HepG2 (cell line): Measurements from ENCODE around the gene DRD1. TPM values are rescaled to one million over a fixed set of nuclear protein-coding genes. Genes with fewer than 3 reads are reported as not detected.

Experiments used
- ATAC-seq: fragments of 200-7000 bp; cut with Tn5 transposase; 3 replicates; pipeline ENCODE4 v1.9.1; 2020; ENCODE audit warnings: mild to moderate bottlenecking, moderate library complexity
- BruUV-seq: library from RNA; stranded (reverse); fragments of 400-500 nt; replicated peaks from 2 replicates; lab custom pipeline; 2021; lab: Mats Ljungman, UMichigan
- CTCF ChIA-PET: fragments of 300-600 bp; formaldehyde crosslinking; extraction: SDS; loops from one replicate; lab custom pipeline; 2021; ENCODE audit warnings: low total read pairs, inconsistent platforms, low intra/inter-chr PET ratio; lab: Yijun Ruan, JAX
- POLR2A ChIA-PET: fragments of 350-600 bp; sonication (Branson Sonifier 250); formaldehyde crosslinking; loops from one replicate; lab custom pipeline; 2020; ENCODE audit warnings: antibody characterized with exemption, inconsistent platforms; lab: Yijun Ruan, JAX
- DNase-seq: peaks from one replicate; pipeline ENCODE4 v3.0.0-alpha.2; 2015; ENCODE audit warnings: low spot score
- FAIRE-seq: peaks from 3 replicates; lab custom pipeline; 2011; peaks lifted over from hg19 to GRCh38; lab: Jason Lieb, UNC
- H2AFZ ChIP-seq: one replicate; pipeline ENCODE4 v1.6.1; 2011; ENCODE audit warnings: low read length, inconsistent platforms
- H3K27ac ChIP-seq: fragments of 300-600 bp; 3 replicates; pipeline ENCODE4 v1.8.0; 2011; ENCODE audit warnings: mixed run types, mild to moderate bottlenecking, mixed read lengths, low read length, inconsistent platforms; ENCODE audit not compliant: insufficient read depth; ENCODE audit errors: extremely low read length
- H3K27me3 ChIP-seq, 2 experiments: fragments of 200-600 bp in 1 of 2; 2 replicates in 1 of 2; 3 replicates in 1 of 2; pipeline versions ENCODE4 v1.6.0 to v1.8.0; 2011; ENCODE audit warnings: low read length in 2 of 2, mild to moderate bottlenecking in 2 of 2, moderate library complexity in 2 of 2, inconsistent platforms in 1 of 2; ENCODE audit not compliant: insufficient read depth in 2 of 2, control insufficient read depth in 1 of 2
- H3K36me3 ChIP-seq, 2 experiments: fragments of 200-600 bp in 1 of 2; replicated peaks in 1 of 2; 2 replicates in 1 of 2; 3 replicates in 1 of 2; pipeline versions ENCODE4 v1.5.1 to v1.8.0; 2011; ENCODE audit warnings: low read length in 2 of 2, inconsistent platforms in 1 of 2; ENCODE audit not compliant: insufficient read depth in 2 of 2, control insufficient read depth in 1 of 2
- H3K4me1 ChIP-seq: 2 replicates; pipeline ENCODE4 v1.5.1; 2012; ENCODE audit warnings: low read length, inconsistent platforms; ENCODE audit not compliant: insufficient read depth
- H3K4me2 ChIP-seq: 2 replicates; pipeline ENCODE4 v1.6.0; 2011; ENCODE audit warnings: low read depth, low read length, inconsistent platforms
- H3K4me3 ChIP-seq, 3 experiments: fragments of 200-600 bp in 1 of 3; sonication (generic), shearing (Covaris generic) in 1 of 3; replicated peaks in 1 of 3; 2 replicates each; pipeline ENCODE4 v1.5.1; 2011 to 2016; ENCODE audit warnings: low read length in 3 of 3, inconsistent platforms in 2 of 3, low read depth in 2 of 3, mild to moderate bottlenecking in 2 of 3, control low read depth in 1 of 3, mixed read lengths in 1 of 3; ENCODE audit not compliant: insufficient read depth in 1 of 3
- H3K79me2 ChIP-seq: one replicate; pipeline ENCODE4 v1.6.1; 2011; ENCODE audit warnings: low read length, inconsistent platforms; ENCODE audit not compliant: insufficient read depth
- H3K9ac ChIP-seq: 2 replicates; pipeline ENCODE4 v1.6.0; 2011; ENCODE audit warnings: mild to moderate bottlenecking, low read depth, low read length, inconsistent platforms; ENCODE audit not compliant: insufficient read depth
- H3K9me3 ChIP-seq: 2 replicates; pipeline ENCODE4 v1.5.1; 2012; ENCODE audit warnings: mild to moderate bottlenecking, low read length
- H4K20me1 ChIP-seq: 2 replicates; pipeline ENCODE4 v1.6.0; 2011; ENCODE audit warnings: inconsistent platforms, mild to moderate bottlenecking, low read length, moderate library complexity; ENCODE audit not compliant: insufficient read depth
- AGO2 ChIP-seq: fragments of 200-400 bp; formaldehyde crosslinking; optimal IDR thresholded peaks from 2 replicates; pipeline ENCODE3; 2017; ENCODE audit warnings: mild to moderate bottlenecking, low read depth, low read length, moderate library complexity
- BORCS8-MEF2B ChIP-seq: sonication (generic); formaldehyde crosslinking; IDR thresholded peaks from 2 replicates; pipeline ENCODE4 v1.8.0; 2022; ENCODE audit warnings: mild to moderate bottlenecking, missing genetic modification reagents
- NKX3-1 ChIP-seq: sonication (generic); formaldehyde crosslinking; IDR thresholded peaks from 2 replicates; pipeline ENCODE4 v1.5.0; 2020; ENCODE audit warnings: missing genetic modification reagents
- NR1H2 ChIP-seq: sonication (generic); formaldehyde crosslinking; IDR thresholded peaks from 2 replicates; pipeline ENCODE4 v1.8.1; 2022; ENCODE audit warnings: low read depth, missing genetic modification reagents, borderline replicate concordance
- PRDM4 ChIP-seq: sonication (generic); formaldehyde crosslinking; IDR thresholded peaks from 2 replicates; pipeline ENCODE4 v1.9.0; 2021; ENCODE audit warnings: missing genetic modification reagents, borderline replicate concordance
- SPEN ChIP-seq: sonication (generic); formaldehyde crosslinking; IDR thresholded peaks from 2 replicates; pipeline ENCODE4 v1.5.1; 2020; ENCODE audit warnings: low read depth, mild to moderate bottlenecking, missing genetic modification reagents
- ZNF687 ChIP-seq: sonication (generic); formaldehyde crosslinking; IDR thresholded peaks from 2 replicates; pipeline ENCODE4 v1.5.1; 2020; ENCODE audit warnings: mild to moderate bottlenecking, missing genetic modification reagents, moderate library complexity
- ZNF781 ChIP-seq: sonication (generic); formaldehyde crosslinking; IDR thresholded peaks from 2 replicates; pipeline ENCODE4 v1.5.1; 2020; ENCODE audit warnings: borderline replicate concordance, mild to moderate bottlenecking, missing genetic modification reagents; ENCODE audit errors: not compliant biosample characterization
- WGBS: methylation state at CpG from one replicate; pipeline ENCODE4 v1.1.6; 2017; ENCODE audit warnings: low lambda C conversion rate; 5-methylcytosine and 5-hydroxymethylcytosine counted together
- in situ Hi-C: cut with HindIII; loops from 2 replicates; pipeline ENCODE4 v1.10.0; 2017; ENCODE audit warnings: low pct_unique_long_range_greater_than_20kb; ENCODE audit not compliant: extremely low pct_ligation_motif_present
- intact Hi-C: fragments of 100-400 bp; cut with micrococcal nuclease; formaldehyde crosslinking; loops from one replicate; pipeline ENCODE4 v1.10.0; 2022; ENCODE audit not compliant: unreplicated experiment
- polyA plus RNA-seq, 8 experiments: library from polyadenylated mRNA; depleted of rRNA in 3 of 8; stranded (reverse) in 7 of 8; unstranded in 1 of 8; fragments of >200 nt; fragmentation: Illumina TruSeq in 4 of 8; extraction: Trizol in 4 of 8; gene quantifications; 2 replicates each; pipeline versions ENCODE4 v1.2.1 to v1.2.3, GENCODE V29; 2011 to 2016; ENCODE audit warnings: low read depth in 4 of 8, missing spikeins in 1 of 8, mixed read lengths in 1 of 8; ENCODE audit not compliant: insufficient read depth in 1 of 8
- total RNA-seq, 5 experiments: library from RNA; depleted of rRNA; stranded (reverse); fragments of >200 nt; fragmentation: Illumina TruSeq; extraction: Trizol; gene quantifications; 2 replicates each; pipeline ENCODE4 v1.2.3, GENCODE V29; 2016; ENCODE audit warnings: low read depth in 1 of 5
- TF ChIP-seq, protein P1 (sequence below): sonication (generic); formaldehyde crosslinking; IDR thresholded peaks from 2 replicates; pipeline ENCODE4 v1.5.1; 2020; ENCODE audit warnings: missing genetic modification reagents, mild to moderate bottlenecking, borderline replicate concordance
- TF ChIP-seq, protein P2 (sequence below): sonication (generic); formaldehyde crosslinking; IDR thresholded peaks from 2 replicates; pipeline ENCODE4 v1.9.0; 2022; ENCODE audit warnings: missing genetic modification reagents, mild to moderate bottlenecking, borderline replicate concordance
- TF ChIP-seq, protein P3 (sequence below): sonication (generic); formaldehyde crosslinking; IDR thresholded peaks from 2 replicates; pipeline ENCODE4 v1.4.0; 2020; ENCODE audit warnings: mild to moderate bottlenecking, missing genetic modification reagents

Gene DRD1
- total and polyA plus RNA-seq, 2 of the 13 experiments (the other 11 are each of a cell fraction or from before 2014, with no cell fraction given), result not detected

GRCh38 chr5:175484829-175485228, 40.8 kb upstream of the DRD1 start (continued):
- TF ChIP-seq, protein P1, sequence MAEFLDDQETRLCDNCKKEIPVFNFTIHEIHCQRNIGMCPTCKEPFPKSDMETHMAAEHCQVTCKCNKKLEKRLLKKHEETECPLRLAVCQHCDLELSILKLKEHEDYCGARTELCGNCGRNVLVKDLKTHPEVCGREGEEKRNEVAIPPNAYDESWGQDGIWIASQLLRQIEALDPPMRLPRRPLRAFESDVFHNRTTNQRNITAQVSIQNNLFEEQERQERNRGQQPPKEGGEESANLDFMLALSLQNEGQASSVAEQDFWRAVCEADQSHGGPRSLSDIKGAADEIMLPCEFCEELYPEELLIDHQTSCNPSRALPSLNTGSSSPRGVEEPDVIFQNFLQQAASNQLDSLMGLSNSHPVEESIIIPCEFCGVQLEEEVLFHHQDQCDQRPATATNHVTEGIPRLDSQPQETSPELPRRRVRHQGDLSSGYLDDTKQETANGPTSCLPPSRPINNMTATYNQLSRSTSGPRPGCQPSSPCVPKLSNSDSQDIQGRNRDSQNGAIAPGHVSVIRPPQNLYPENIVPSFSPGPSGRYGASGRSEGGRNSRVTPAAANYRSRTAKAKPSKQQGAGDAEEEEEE (CRISPR knock-in tag), result no peak

DNA sequence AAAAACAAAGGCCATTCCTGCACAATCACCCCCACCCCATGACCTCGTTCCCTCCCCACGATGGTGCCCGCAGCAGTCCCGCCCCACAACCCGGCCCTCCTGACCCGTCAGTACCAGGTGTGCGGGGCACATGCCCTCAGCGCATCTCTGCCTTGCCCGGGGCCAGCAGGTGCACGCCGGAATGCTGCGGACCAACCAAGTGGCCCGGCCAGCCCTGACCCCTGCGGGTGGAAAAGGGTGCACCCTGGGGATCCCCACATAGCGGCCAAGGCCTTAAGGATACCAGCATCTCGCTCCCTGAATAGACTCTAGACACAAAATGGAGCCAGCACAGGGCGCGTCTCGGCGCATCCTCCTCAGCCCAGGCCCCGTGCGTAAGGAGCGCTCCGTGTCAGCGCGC, 40.3 kb upstream of the DRD1 start:
- no peak overlapping the region for H3K4me3 ChIP-seq
- H3K4me1 ChIP-seq, result peaks cover 28% of the 10 kb centered on the region
- H3K27ac ChIP-seq, result no peak overlapping the region
- H3K27me3 ChIP-seq, result no peaks in the 10 kb centered on the region; a peak in 1 of 5 replicates
- BruUV-seq, result no TSS peak
- peaks cover 32 to 69% of the 10 kb centered on the region in 2 experiments for H3K36me3 ChIP-seq
- intact Hi-C loops (no loop called here), in situ Hi-C loops (no loop called here)
- DNase-seq (no peak), FAIRE-seq (no peak), ATAC-seq (no peak; the same call in 2 of the 3 replicates)
- 97% methylated on average over 15 of the region's 26 CpGs for WGBS
- H2AFZ ChIP-seq, result no peak overlapping the region
- ChIA-PET CTCF (no interaction called here), POLR2A (no interaction called here)
- H3K79me2 ChIP-seq, result peaks cover 96% of the 10 kb centered on the region
- no peak overlapping the region for H3K4me2 ChIP-seq
- H4K20me1 ChIP-seq, result peaks cover 87% of the 10 kb centered on the region
- no peaks in the 10 kb centered on the region for H3K9me3 ChIP-seq
- no peak overlapping the region for H3K9ac ChIP-seq
- TF ChIP-seq, protein P2, sequence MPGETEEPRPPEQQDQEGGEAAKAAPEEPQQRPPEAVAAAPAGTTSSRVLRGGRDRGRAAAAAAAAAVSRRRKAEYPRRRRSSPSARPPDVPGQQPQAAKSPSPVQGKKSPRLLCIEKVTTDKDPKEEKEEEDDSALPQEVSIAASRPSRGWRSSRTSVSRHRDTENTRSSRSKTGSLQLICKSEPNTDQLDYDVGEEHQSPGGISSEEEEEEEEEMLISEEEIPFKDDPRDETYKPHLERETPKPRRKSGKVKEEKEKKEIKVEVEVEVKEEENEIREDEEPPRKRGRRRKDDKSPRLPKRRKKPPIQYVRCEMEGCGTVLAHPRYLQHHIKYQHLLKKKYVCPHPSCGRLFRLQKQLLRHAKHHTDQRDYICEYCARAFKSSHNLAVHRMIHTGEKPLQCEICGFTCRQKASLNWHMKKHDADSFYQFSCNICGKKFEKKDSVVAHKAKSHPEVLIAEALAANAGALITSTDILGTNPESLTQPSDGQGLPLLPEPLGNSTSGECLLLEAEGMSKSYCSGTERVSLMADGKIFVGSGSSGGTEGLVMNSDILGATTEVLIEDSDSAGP (CRISPR knock-in tag), result no peak
- TF ChIP-seq PRDM4 (CRISPR knock-in tag) (no peak), NR1H2 (CRISPR knock-in tag) (no peak), NKX3-1 (CRISPR knock-in tag) (no peak), ZNF687 (CRISPR knock-in tag) (peak; percentile 10; the same call in 1 of the 2 replicates), SPEN (CRISPR knock-in tag) (no peak), AGO2 (peak; percentile 48), BORCS8-MEF2B (CRISPR knock-in tag) (no peak), ZNF781 (CRISPR knock-in tag) (no peak)
- TF ChIP-seq, protein P3, sequence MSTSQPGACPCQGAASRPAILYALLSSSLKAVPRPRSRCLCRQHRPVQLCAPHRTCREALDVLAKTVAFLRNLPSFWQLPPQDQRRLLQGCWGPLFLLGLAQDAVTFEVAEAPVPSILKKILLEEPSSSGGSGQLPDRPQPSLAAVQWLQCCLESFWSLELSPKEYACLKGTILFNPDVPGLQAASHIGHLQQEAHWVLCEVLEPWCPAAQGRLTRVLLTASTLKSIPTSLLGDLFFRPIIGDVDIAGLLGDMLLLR, result no peak
